DOHH2 (cell line): ENCODE results near the gene CLIC3.

Experiments
- H3F3A ChIP-seq: fragments of 200-600 bp; sonication (generic), shearing (Covaris generic); 2 replicates; pipeline ENCODE4 v1.6.0; 2016; ENCODE audit warnings: antibody characterized with exemption, mild to moderate bottlenecking; ENCODE audit not compliant: control insufficient read depth, insufficient read depth
- H3K27ac ChIP-seq: fragments of 200-600 bp; sonication (generic); 2 replicates; pipeline ENCODE4 v1.5.1; 2014; ENCODE audit warnings: low read depth, mild to moderate bottlenecking, low read length, moderate library complexity
- H3K27me3 ChIP-seq: fragments of 200-600 bp; sonication (generic); 2 replicates; pipeline ENCODE4 v1.6.1; 2014; ENCODE audit warnings: mild to moderate bottlenecking, low read length, mixed read lengths; ENCODE audit not compliant: control insufficient read depth
- H3K36me3 ChIP-seq: fragments of 200-600 bp; sonication (generic); 2 replicates; pipeline ENCODE4 v1.6.1; 2014; ENCODE audit warnings: mild to moderate bottlenecking, low read length, moderate library complexity, mixed read lengths; ENCODE audit not compliant: control insufficient read depth
- H3K4me1 ChIP-seq: fragments of 200-600 bp; sonication (generic); 2 replicates; pipeline ENCODE4 v1.6.1; 2014; ENCODE audit warnings: mild to moderate bottlenecking, low read length, mixed read lengths; ENCODE audit not compliant: control insufficient read depth
- H3K4me2 ChIP-seq: fragments of 200-600 bp; sonication (generic); 2 replicates; pipeline ENCODE4 v1.6.0; 2014; ENCODE audit warnings: mild to moderate bottlenecking, low read length, moderate library complexity
- H3K4me3 ChIP-seq: fragments of 200-600 bp; sonication (generic); 2 replicates; pipeline ENCODE4 v1.5.1; 2014; ENCODE audit warnings: mild to moderate bottlenecking, low read length, mixed read lengths
- H3K79me2 ChIP-seq: fragments of 200-600 bp; sonication (generic); 2 replicates; pipeline ENCODE4 v1.6.1; 2014; ENCODE audit warnings: mild to moderate bottlenecking, low read length, mixed read lengths; ENCODE audit not compliant: control insufficient read depth
- H3K9me2 ChIP-seq: fragments of 200-600 bp; sonication (generic); replicated peaks from 2 replicates; pipeline ENCODE4 v1.6.1; 2014; ENCODE audit warnings: mild to moderate bottlenecking, low read length, mixed read lengths; ENCODE audit not compliant: control insufficient read depth
- H3K9me3 ChIP-seq: fragments of 200-600 bp; sonication (generic); 2 replicates; pipeline ENCODE4 v1.6.1; 2014; ENCODE audit warnings: antibody characterized with exemption, low read length, mixed read lengths; ENCODE audit not compliant: control insufficient read depth, insufficient read depth
- H4K20me1 ChIP-seq: fragments of 200-600 bp; sonication (generic); 2 replicates; pipeline ENCODE4 v1.6.0; 2014; ENCODE audit warnings: low read depth, mild to moderate bottlenecking, antibody characterized with exemption, low read length, moderate library complexity; ENCODE audit not compliant: control insufficient read depth, insufficient read depth
- EZH2phosphoT487 ChIP-seq: fragments of 200-600 bp; sonication (generic); IDR thresholded peaks from 2 replicates; pipeline ENCODE4 v1.6.1; 2017; ENCODE audit warnings: borderline replicate concordance, mild to moderate bottlenecking, antibody characterized with exemption, low read length, moderate library complexity, mixed read lengths
- TF ChIP-seq, protein P1 (sequence below): fragments of 200-600 bp; sonication (generic); IDR thresholded peaks from one replicate; pipeline ENCODE4 v1.5.1; 2014; ENCODE audit warnings: antibody characterized with exemption, mild to moderate bottlenecking, low read depth, low read length; ENCODE audit not compliant: poor library complexity, severe bottlenecking

The CLIC3 gene

DNA sequence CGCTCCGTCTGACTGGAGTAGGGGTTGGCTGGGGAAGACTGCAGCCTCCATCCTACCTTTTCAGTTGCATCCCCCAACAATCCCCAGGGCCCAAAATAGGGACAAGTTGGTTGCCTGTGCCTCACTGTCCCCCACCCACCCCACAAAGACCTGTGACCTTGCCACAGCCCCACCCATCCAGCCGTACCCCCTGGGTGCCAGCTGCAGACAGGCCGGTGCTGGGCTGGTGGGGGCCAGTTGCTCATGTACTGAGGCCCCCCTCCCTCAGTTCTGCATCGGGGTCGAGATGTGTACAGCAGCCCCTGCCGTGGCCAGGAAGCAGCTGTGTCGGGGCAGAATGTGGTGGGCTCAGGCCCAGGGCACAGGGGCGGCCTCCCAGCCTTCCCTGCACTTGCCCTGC is 13.2 kb downstream of the CLIC3 start:
- no peaks in the 10 kb centered on the region for H4K20me1 ChIP-seq
- H3K9me3 ChIP-seq: no peaks in the 10 kb centered on the region
- no peak overlapping the region for H3K27ac ChIP-seq
- no peaks in the 10 kb centered on the region for H3K4me1 ChIP-seq
- H3K9me2 ChIP-seq: no peaks in the 10 kb centered on the region
- no peak overlapping the region for H3K4me2 ChIP-seq
- H3K4me3 ChIP-seq: no peak overlapping the region
- TF ChIP-seq EZH2phosphoT487: no peak
- TF ChIP-seq, protein P1, sequence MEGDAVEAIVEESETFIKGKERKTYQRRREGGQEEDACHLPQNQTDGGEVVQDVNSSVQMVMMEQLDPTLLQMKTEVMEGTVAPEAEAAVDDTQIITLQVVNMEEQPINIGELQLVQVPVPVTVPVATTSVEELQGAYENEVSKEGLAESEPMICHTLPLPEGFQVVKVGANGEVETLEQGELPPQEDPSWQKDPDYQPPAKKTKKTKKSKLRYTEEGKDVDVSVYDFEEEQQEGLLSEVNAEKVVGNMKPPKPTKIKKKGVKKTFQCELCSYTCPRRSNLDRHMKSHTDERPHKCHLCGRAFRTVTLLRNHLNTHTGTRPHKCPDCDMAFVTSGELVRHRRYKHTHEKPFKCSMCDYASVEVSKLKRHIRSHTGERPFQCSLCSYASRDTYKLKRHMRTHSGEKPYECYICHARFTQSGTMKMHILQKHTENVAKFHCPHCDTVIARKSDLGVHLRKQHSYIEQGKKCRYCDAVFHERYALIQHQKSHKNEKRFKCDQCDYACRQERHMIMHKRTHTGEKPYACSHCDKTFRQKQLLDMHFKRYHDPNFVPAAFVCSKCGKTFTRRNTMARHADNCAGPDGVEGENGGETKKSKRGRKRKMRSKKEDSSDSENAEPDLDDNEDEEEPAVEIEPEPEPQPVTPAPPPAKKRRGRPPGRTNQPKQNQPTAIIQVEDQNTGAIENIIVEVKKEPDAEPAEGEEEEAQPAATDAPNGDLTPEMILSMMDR: no peak
- H3K79me2 ChIP-seq: no peaks in the 10 kb centered on the region
- peaks cover 21% of the 10 kb centered on the region for H3K27me3 ChIP-seq
- no peaks in the 10 kb centered on the region for H3K36me3 ChIP-seq
- H3F3A ChIP-seq: no peaks in the 10 kb centered on the region

DNA sequence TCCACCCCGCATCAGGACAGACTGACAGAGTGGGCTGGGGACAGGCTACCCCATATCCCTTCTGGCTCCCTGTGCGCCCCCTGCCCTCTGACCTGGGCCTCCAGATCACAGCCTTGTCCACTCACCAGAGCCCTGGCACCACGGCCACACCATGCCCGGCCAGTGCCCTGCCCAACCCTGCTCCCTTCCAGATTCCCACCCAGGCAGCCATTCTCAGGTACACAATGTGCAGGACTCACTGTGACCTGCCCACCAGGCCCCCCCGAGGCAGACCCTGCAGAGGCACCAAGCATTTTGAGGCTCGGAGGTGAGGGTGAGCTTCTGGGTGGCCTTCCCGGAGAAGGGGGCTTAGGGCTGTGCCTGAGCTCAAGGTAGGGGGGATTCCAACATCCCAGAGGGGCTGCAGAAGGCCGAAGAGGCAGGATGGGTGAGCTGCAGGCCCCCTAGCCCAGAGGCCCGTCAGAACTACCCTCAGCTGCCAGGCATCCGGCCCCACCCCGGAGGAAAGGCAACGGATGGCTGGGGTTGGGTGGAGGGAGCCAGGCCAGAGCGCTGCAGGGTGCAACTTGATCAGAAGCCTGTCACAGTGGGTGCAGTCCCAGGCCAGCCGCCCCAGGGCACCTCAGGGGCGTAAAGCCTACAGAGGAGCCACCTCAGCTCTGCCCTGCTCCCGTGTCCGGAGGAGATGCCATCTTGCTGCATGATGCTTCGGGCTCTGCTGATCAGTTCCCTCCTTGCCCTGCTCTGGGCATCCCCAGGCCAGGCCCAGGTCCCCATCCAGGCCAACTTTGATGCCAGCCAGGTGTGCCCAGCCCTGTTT is 13.9 kb downstream of the CLIC3 start, which contains the start of gene LCNL1:
Gene LCNL1, plus strand, starts transcription at position 762 of the 820 bp plus-strand sequence. CDS start 594 bp downstream, outside the sequence.
- H3K9me2 ChIP-seq: no peaks in the 10 kb centered on the region
- H3K36me3 ChIP-seq: no peaks in the 10 kb centered on the region
- no peaks in the 10 kb centered on the region for H4K20me1 ChIP-seq
- TF ChIP-seq, protein P1: no peak
- no peak for TF ChIP-seq EZH2phosphoT487
- no peak within 1 kb of the TSS for H3K4me2 ChIP-seq
- H3K4me3 ChIP-seq: no peak within 1 kb of the TSS
- H3K4me1 ChIP-seq: no peaks in the 10 kb centered on the region
- H3F3A ChIP-seq: no peaks in the 10 kb centered on the region
- no peaks in the 10 kb centered on the region for H3K79me2 ChIP-seq
- peaks cover 16% of the 10 kb centered on the region for H3K27me3 ChIP-seq
- no peaks in the 10 kb centered on the region for H3K9me3 ChIP-seq
- no peak within 1 kb of the TSS for H3K27ac ChIP-seq

DNA sequence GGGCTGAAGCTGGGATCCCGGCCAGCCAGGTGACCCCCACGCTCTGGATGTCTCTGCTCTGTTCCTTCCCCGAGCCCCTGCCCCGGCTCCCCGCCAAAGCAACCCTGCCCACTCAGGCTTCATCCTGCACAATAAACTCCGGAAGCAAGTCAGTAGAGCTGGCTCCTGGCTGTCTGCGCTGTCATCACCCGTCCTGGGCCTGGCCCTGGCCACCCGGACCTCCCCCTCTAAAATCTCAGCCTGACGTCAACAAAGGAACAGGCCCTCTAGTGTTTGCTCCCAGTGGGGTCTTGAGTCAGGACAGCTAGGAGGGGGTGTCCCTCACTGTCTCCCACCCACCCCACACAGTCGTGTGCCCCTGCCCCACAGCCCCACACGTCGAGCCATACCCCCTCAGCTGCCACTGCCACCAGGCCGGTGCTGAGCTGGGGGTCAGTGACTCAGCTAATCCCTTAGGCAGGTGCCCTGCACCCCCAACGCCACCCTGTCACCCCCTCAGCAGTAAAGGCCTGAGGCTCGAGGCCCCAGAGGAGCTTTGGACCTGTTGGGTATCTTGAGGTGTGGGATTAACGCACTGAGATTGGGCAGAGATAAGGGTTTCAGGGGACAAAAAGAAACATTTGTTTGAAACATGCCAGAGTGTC is 14.7 kb downstream of the CLIC3 start:
- Histone ChIP-seq H3K27me3 (peaks cover 16% of the 10 kb centered on the region), H3K79me2 (no peaks in the 10 kb centered on the region), H3F3A (no peaks in the 10 kb centered on the region), H3K4me1 (no peaks in the 10 kb centered on the region), H3K36me3 (no peaks in the 10 kb centered on the region), H3K4me3 (no peak overlapping the region), H3K9me2 (no peaks in the 10 kb centered on the region), H3K4me2 (no peak overlapping the region), H3K27ac (no peak overlapping the region), H4K20me1 (no peaks in the 10 kb centered on the region), H3K9me3 (no peaks in the 10 kb centered on the region)
- TF ChIP-seq, protein P1: no peak
- TF ChIP-seq EZH2phosphoT487: no peak
